Left ventricle myocardium inferior (tissue), 1 donor: ENCODE results near the gene RGCC. TPM values are rescaled to one million over a fixed set of nuclear protein-coding genes. Genes with fewer than 3 reads are reported as not detected.
"Not testable (repeated sequence)": the region's sequence is repeated elsewhere in the genome, so short reads cannot be mapped to it uniquely, and the experiment has no call there.

ENCODE experiments used
- DNase-seq: peaks from one replicate; pipeline ENCODE4 v3.0.0-alpha.2; 2020
- H3K27ac ChIP-seq: fragments of 200-600 bp; replicated peaks from 2 replicates; pipeline ENCODE4 v1.8.0; 2021
- H3K27me3 ChIP-seq: fragments of 200-600 bp; 2 replicates; pipeline ENCODE4 v1.8.0; 2021; ENCODE audit warnings: low read depth
- H3K36me3 ChIP-seq: fragments of 200-600 bp; 2 replicates; pipeline ENCODE4 v1.8.0; 2021
- H3K4me1 ChIP-seq: fragments of 200-600 bp; 2 replicates; pipeline ENCODE4 v1.8.0; 2021
- H3K4me3 ChIP-seq: fragments of 200-600 bp; 2 replicates; pipeline ENCODE4 v1.8.0; 2021; ENCODE audit warnings: mild to moderate bottlenecking, moderate library complexity
- H3K9me3 ChIP-seq: fragments of 200-600 bp; replicated peaks from 2 replicates; pipeline ENCODE4 v1.8.0; 2021
- CTCF ChIP-seq: fragments of 200-600 bp; IDR thresholded peaks from 2 replicates; pipeline ENCODE4 v1.8.0; 2021; ENCODE audit warnings: antibody characterized with exemption, mild to moderate bottlenecking, borderline replicate concordance
- intact Hi-C: fragments of 100-400 bp; cut with micrococcal nuclease; formaldehyde crosslinking; loops from one replicate; pipeline ENCODE4 v1.11.0; 2022
- total RNA-seq: library from RNA; stranded (reverse); fragmentation: NEBNext Ultra II Directional; extraction: Animal tissue kit (Norgen Biotek cat#: 25700); gene quantifications from one replicate; pipeline ENCODE4 v1.2.1, GENCODE V29; 2021
- donor health status: DM: no; HTN: yes; CAD: no; lungs with severe emphysema.

RGCC gene
- total RNA-seq, 1 donor from 2014 or later = 45.8 TPM

DNA sequence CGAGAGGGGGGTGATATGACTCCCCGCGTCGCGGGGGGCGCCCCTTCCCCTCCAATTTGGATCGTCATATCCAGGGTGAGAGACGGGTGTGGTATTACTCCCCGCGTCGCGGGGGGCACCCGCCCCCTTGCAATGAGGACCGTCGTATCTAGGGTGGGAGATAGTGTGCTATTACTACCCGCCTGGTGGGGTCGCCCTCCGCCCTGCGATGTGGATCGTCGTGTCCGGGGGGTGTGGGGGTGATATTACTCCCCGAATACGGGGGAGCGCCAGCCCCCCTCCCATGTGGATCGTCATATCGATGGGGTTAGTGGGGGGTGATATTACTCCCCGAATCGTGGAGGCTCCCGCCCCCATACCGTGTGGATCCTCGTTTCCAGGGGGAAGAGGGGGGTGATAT is 29.2 kb upstream of the RGCC start:
- H3K36me3 ChIP-seq = no peaks in the 10 kb centered on the region
- H3K4me3 ChIP-seq = peak overlapping the region; percentile 56
- TF ChIP-seq CTCF = peak; percentile 39
- peaks cover 11% of the 10 kb centered on the region for H3K4me1 ChIP-seq
- no peak overlapping the region for H3K27ac ChIP-seq
- no peaks in the 10 kb centered on the region for H3K9me3 ChIP-seq
- no peak for DNase-seq
- intact Hi-C loops = no loop called here
- H3K27me3 ChIP-seq = peaks cover 17% of the 10 kb centered on the region

DNA sequence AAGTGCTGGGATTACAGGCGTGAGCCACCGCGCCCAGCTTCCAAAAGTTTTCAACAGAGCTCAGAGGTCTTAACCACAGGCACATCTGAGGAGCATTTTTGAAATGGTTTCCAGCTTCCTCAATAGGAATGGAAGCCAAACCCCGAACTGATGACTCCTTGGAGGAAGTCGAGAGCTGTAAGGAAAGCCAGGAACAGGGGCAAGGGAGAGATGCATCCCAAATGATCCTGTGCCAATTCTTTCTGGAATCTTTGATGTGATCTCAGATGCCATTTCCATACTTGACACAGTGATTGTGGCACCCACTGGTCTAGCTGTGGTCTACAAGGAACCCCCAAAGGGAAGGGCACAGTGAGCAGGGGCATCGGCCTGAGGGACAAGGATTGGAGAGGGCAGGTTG is 23.3 kb upstream of the RGCC start:
- H3K4me3 ChIP-seq, H3K9me3 ChIP-seq, H3K27me3 ChIP-seq, H3K27ac ChIP-seq, H3K4me1 ChIP-seq, intact Hi-C loops, H3K36me3 ChIP-seq, DNase-seq: not testable (repeated sequence)

- Histone ChIP-seq H3K27ac (no peak overlapping the region), H3K4me1 (no peaks in the 10 kb centered on the region), H3K27me3 (no peaks in the 10 kb centered on the region), H3K36me3 (no peaks in the 10 kb centered on the region), H3K9me3 (no peaks in the 10 kb centered on the region), H3K4me3 (no peak overlapping the region)
- intact Hi-C loops = no loop called here
- no peak for TF ChIP-seq CTCF
- DNase-seq = no peak
Measured at GRCh38 chr13:41434831-41435520, 22.4 kb upstream of the RGCC start.

DNA sequence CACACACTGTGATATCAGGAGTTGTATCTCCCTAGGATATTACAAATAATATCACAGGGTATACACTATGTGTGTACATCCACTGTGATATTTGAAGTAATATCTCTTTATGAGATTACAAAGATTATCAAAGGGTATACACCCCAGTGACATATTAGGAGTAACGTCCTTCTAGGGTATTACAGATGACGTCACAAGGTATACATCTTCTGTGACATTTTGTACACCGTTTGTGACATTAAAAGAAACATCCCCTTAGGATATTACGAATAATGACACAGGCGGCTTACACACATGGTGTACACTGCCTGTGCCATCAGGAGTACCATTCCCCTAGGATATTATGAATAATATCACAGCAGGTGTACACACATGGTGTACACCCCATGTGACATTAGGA is 13.4 kb upstream of the RGCC start:
- no peak for DNase-seq

GRCh38 chr13:41452462-41452861 is 4.9 kb upstream of the RGCC start:
- Histone ChIP-seq H3K36me3 (no peaks in the 10 kb centered on the region), H3K4me1 (peaks cover 9% of the 10 kb centered on the region), H3K9me3 (peaks cover 42% of the 10 kb centered on the region), H3K4me3 (no peak overlapping the region), H3K27me3 (peaks cover 9% of the 10 kb centered on the region), H3K27ac (no peak overlapping the region)
- intact Hi-C loops = no loop called here
- TF ChIP-seq CTCF = no peak
- no peak for DNase-seq

More for the DNA sequence above, 13.4 kb upstream of the RGCC start:
- no peak overlapping the region for H3K4me3 ChIP-seq
- H3K9me3 ChIP-seq = peaks cover 15% of the 10 kb centered on the region
- TF ChIP-seq CTCF = no peak
- H3K27me3 ChIP-seq = no peaks in the 10 kb centered on the region
- no peak overlapping the region for H3K27ac ChIP-seq
- intact Hi-C loops = no loop called here
- H3K4me1 ChIP-seq = no peaks in the 10 kb centered on the region
- H3K36me3 ChIP-seq = no peaks in the 10 kb centered on the region

GRCh38 chr13:41453620-41454019 is 3.7 kb upstream of the RGCC start:
- Histone ChIP-seq H3K4me1 (peaks cover 21% of the 10 kb centered on the region), H3K9me3 (peaks cover 30% of the 10 kb centered on the region), H3K4me3 (no peak overlapping the region), H3K36me3 (no peaks in the 10 kb centered on the region), H3K27ac (no peak overlapping the region), H3K27me3 (peaks cover 20% of the 10 kb centered on the region)
- intact Hi-C loops = no loop called here
- TF ChIP-seq CTCF = no peak
- DNase-seq = no peak
